B cell (primary cell): ENCODE data around the gene PRKCB. TPM values are rescaled to one million over a fixed set of nuclear protein-coding genes. Genes with fewer than 3 reads are reported as not detected.

Experiments
- ATAC-seq: fragments of 200-7000 bp; cut with Tn5 transposase; one replicate; pipeline ENCODE4 v1.10.0; 2021; ENCODE audit warnings: low read depth, mild to moderate bottlenecking, moderate number of reproducible peaks, moderate library complexity
- CTCF ChIA-PET: fragments of 350-600 bp; sonication (Branson Sonifier 250); formaldehyde crosslinking; loops from one replicate; lab custom pipeline; 2021; ENCODE audit warnings: antibody characterized with exemption, inconsistent platforms; lab: Charles Lee
- POLR2A ChIA-PET: fragments of 350-600 bp; sonication (Branson Sonifier 250); formaldehyde crosslinking; loops from one replicate; lab custom pipeline; 2021; ENCODE audit warnings: antibody characterized with exemption; lab: Charles Lee
- DNase-seq: peaks from one replicate; pipeline ENCODE4 v3.0.0; 2013
- H2AFZ ChIP-seq: 2 replicates; pipeline ENCODE4 v1.6.1; 2012; ENCODE audit warnings: mild to moderate bottlenecking, low read depth, low read length; ENCODE audit not compliant: insufficient read depth, poor library complexity, severe bottlenecking
- H3K27ac ChIP-seq, 2 donors: 1 replicate in 1 of 2; 2 replicates in 1 of 2; pipeline ENCODE4 v1.5.1; 2012 to 2013; ENCODE audit warnings: low read length in 2 of 2, mild to moderate bottlenecking in 2 of 2, moderate library complexity in 1 of 2
- H3K27me3 ChIP-seq, 4 experiments: fragments of 200-600 bp in 1 of 4; sonication (generic) in 1 of 4; replicated peaks in 1 of 4; 1 replicate in 2 of 4; 2 replicates in 2 of 4; pipeline versions ENCODE4 v1.6.1 to v1.7.0; 2013 to 2016; ENCODE audit warnings: low read length in 3 of 4, mild to moderate bottlenecking in 2 of 4, mixed read lengths in 1 of 4, moderate library complexity in 1 of 4; ENCODE audit not compliant: insufficient read depth in 4 of 4, control insufficient read depth in 3 of 4; ENCODE audit errors: control extremely low read depth in 1 of 4
- H3K36me3 ChIP-seq, 2 experiments: replicated peaks in 1 of 2; 1 replicate in 1 of 2; 2 replicates in 1 of 2; pipeline versions ENCODE4 v1.6.1 to v1.7.1; 2013; ENCODE audit warnings: low read length in 1 of 2; ENCODE audit not compliant: insufficient read depth in 2 of 2, control insufficient read depth in 1 of 2; ENCODE audit errors: control extremely low read depth in 1 of 2, extremely low read depth in 1 of 2
- H3K4me1 ChIP-seq, 2 donors: fragments of 200-600 bp in 1 of 2; sonication (generic) in 1 of 2; 1 replicate in 1 of 2; 2 replicates in 1 of 2; pipeline versions ENCODE4 v1.5.1 to v1.6.1; 2013 to 2017; ENCODE audit warnings: low read length in 2 of 2; ENCODE audit not compliant: control insufficient read depth in 2 of 2, insufficient read depth in 2 of 2
- H3K4me2 ChIP-seq: replicated peaks from 2 replicates; pipeline ENCODE3; 2012; ENCODE audit warnings: mild to moderate bottlenecking, low read depth, low read length; ENCODE audit not compliant: poor library complexity, severe bottlenecking
- H3K4me3 ChIP-seq, 5 experiments: fragments of 200-600 bp in 1 of 5; sonication (generic) in 1 of 5; 1 replicate in 3 of 5; 2 replicates in 2 of 5; pipeline versions ENCODE4 v1.5.1 to v1.7.0; 2011 to 2016; ENCODE audit warnings: low read length in 4 of 5, mild to moderate bottlenecking in 4 of 5, low read depth in 2 of 5, control low read depth in 1 of 5, moderate library complexity in 1 of 5; ENCODE audit not compliant: insufficient read depth in 1 of 5; ENCODE audit errors: control extremely low read depth in 1 of 5, extremely low read depth in 1 of 5
- H3K79me2 ChIP-seq: fragments of 200-600 bp; sonication (generic); one replicate; pipeline ENCODE4 v1.6.0; 2016; ENCODE audit warnings: low read length; ENCODE audit not compliant: control insufficient read depth, insufficient read depth
- H3K9ac ChIP-seq: fragments of 200-600 bp; sonication (generic); 2 replicates; pipeline ENCODE4 v1.6.1; 2017; ENCODE audit warnings: mild to moderate bottlenecking, low read length, moderate library complexity
- H3K9me3 ChIP-seq, 3 donors: one replicate each; pipeline versions ENCODE4 v1.6.1 to v1.7.1; 2013; ENCODE audit warnings: low read length in 2 of 3; ENCODE audit not compliant: control insufficient read depth in 2 of 3, insufficient read depth in 1 of 3; ENCODE audit errors: control extremely low read depth in 1 of 3
- H4K20me1 ChIP-seq: 2 replicates; pipeline ENCODE4 v1.6.0; 2012; ENCODE audit warnings: mild to moderate bottlenecking, low read length; ENCODE audit not compliant: insufficient read depth, control insufficient read depth, poor library complexity, severe bottlenecking
- H3K27ac Mint-ChIP-seq: one replicate; pipeline ENCODE4 v1.8.0; 2021; ENCODE audit warnings: mixed read lengths
- H3K27me3 Mint-ChIP-seq: one replicate; pipeline ENCODE4 v1.8.0; 2021; ENCODE audit warnings: mixed read lengths
- H3K4me1 Mint-ChIP-seq: one replicate; pipeline ENCODE4 v1.8.0; 2021; ENCODE audit warnings: mixed read lengths
- H3K4me3 Mint-ChIP-seq: one replicate; pipeline ENCODE4 v1.8.0; 2021; ENCODE audit warnings: mixed read lengths
- H3K9me3 Mint-ChIP-seq: one replicate; pipeline ENCODE4 v1.8.0; 2022; ENCODE audit warnings: mixed read lengths; ENCODE audit not compliant: insufficient read depth
- CTCF ChIP-seq: fragments of 200-600 bp; IDR thresholded peaks from one replicate; pipeline ENCODE4 v1.8.0; 2022; ENCODE audit warnings: antibody characterized with exemption, mild to moderate bottlenecking
- EZH2 ChIP-seq: IDR thresholded peaks from 2 replicates; pipeline ENCODE4 v1.6.1; 2012; ENCODE audit warnings: borderline replicate concordance, low read depth, mild to moderate bottlenecking, moderate library complexity, low read length; ENCODE audit not compliant: insufficient read depth, poor library complexity, severe bottlenecking
- whole genome bisulfite sequencing: methylation state at CpG from one replicate; pipeline ENCODE4 v1.1.5; 2013; ENCODE audit warnings: missing lambda C conversion rate; ENCODE audit not compliant: insufficient coverage; 5-methylcytosine and 5-hydroxymethylcytosine counted together
- intact Hi-C: fragments of 100-400 bp; cut with micrococcal nuclease; formaldehyde crosslinking; loops from one replicate; pipeline ENCODE4 v1.10.0; 2022
- polyA plus RNA-seq: library from polyadenylated mRNA; depleted of rRNA; stranded (reverse); fragments of >200 nt; gene quantifications from 2 replicates; pipeline ENCODE4 v1.2.3, GENCODE V29; 2012
- total RNA-seq, 2 donors: library from RNA; stranded (reverse); fragments of 120-200 nt in 1 of 2; gene quantifications; 1 replicate in 1 of 2; 2 replicates in 1 of 2; pipeline versions ENCODE4 v1.2.3 to v1.2.4, GENCODE V29; 2013 to 2022

Gene PRKCB
- total and polyA plus RNA-seq, 2 donors (not counting 1 experiment from before 2014, with no cell fraction given): 106 to 373 TPM

GRCh38 chr16:23824909-23825308, 10.9 kb upstream of the PRKCB start:
- Mint-ChIP-seq H3K9me3 (no peaks in the 10 kb centered on the region), H3K27me3 (no peaks in the 10 kb centered on the region), H3K4me3 (no peak overlapping the region), H3K4me1 (peaks cover 28% of the 10 kb centered on the region), H3K27ac (no peak overlapping the region)
- Histone ChIP-seq H3K4me1 (peaks cover 25 to 26% of the 10 kb centered on the region in 2 donors), H4K20me1 (no peaks in the 10 kb centered on the region), H3K36me3 (no peaks in the 10 kb centered on the region), H3K4me3 (no peak overlapping the region), H3K27me3 (no peaks in the 10 kb centered on the region), H3K9ac (no peak overlapping the region), H3K79me2 (peaks cover 3% of the 10 kb centered on the region), H2AFZ (no peak overlapping the region), H3K4me2 (no peak overlapping the region), H3K27ac (no peak overlapping the region), H3K9me3 (peaks cover 3 to 5% (median 4%) of the 10 kb centered on the region in 3 donors)
- ATAC-seq: no peak
- WGBS: 100% methylated on average over 2 of the region's 4 CpGs
- POLR2A ChIA-PET: no interaction called here
- no peak for DNase-seq
- TF ChIP-seq EZH2 (no peak), CTCF (no peak)
- CTCF ChIA-PET: interaction anchor here (0.8 to 3.6 kb wide), 6 partner anchors 18 to 185 kb away, joined by 3 to 15 read pairs (median 5); no protein-coding TSS in a partner anchor
- intact Hi-C loops: no loop called here

- WGBS: no CpG with 5 or more reads among the region's 6 CpGs
- Histone ChIP-seq H3K36me3 (no peaks in the 10 kb centered on the region), H3K79me2 (peaks cover 3% of the 10 kb centered on the region), H3K4me3 (peak overlapping the region in 3 of 5 experiments; percentile 10 to 34 (median 16)), H4K20me1 (no peaks in the 10 kb centered on the region), H3K27me3 (no peaks in the 10 kb centered on the region), H3K4me1 (peaks cover 25 to 26% of the 10 kb centered on the region in 2 donors), H3K4me2 (peak overlapping the region; percentile 50), H3K9ac (peak overlapping the region; percentile 5), H3K27ac (peak overlapping the region; percentile 38 to 62), H3K9me3 (peaks cover 3 to 10% (median 5%) of the 10 kb centered on the region in 3 donors), H2AFZ (no peak overlapping the region)
- POLR2A ChIA-PET: interaction anchor here (1.6 kb wide), 1 partner anchor 23 kb away, joined by 3 read pairs; no protein-coding TSS in a partner anchor
- no peak for TF ChIP-seq CTCF
- TF ChIP-seq EZH2: no peak
- Mint-ChIP-seq H3K27me3 (no peaks in the 10 kb centered on the region), H3K4me1 (peaks cover 28% of the 10 kb centered on the region), H3K9me3 (peaks cover 3% of the 10 kb centered on the region), H3K4me3 (peak overlapping the region; percentile 77), H3K27ac (peak overlapping the region; percentile 84)
- DNase-seq (peak; percentile 84), ATAC-seq (peak; percentile 91)
- CTCF ChIA-PET: interaction anchor here (0.5 to 3.6 kb wide), 9 partner anchors 9 to 259 kb away, joined by 3 to 17 read pairs (median 3); partner anchors contain the start of gene PRKCB
- intact Hi-C loops: loop anchor here (1.0 to 2.0 kb wide), 3 partner anchors 9 to 37 kb away; partner anchors contain the start of gene PRKCB
These were observed 9.2 kb upstream of the PRKCB start for GRCh38 chr16:23826528-23827045.
